ENCODE data around the gene OR2T5.
"Not testable (repeated sequence)": the region's sequence is repeated elsewhere in the genome, so short reads cannot be mapped to it uniquely, and the experiment has no call there.

The OR2T5 gene, protein sequence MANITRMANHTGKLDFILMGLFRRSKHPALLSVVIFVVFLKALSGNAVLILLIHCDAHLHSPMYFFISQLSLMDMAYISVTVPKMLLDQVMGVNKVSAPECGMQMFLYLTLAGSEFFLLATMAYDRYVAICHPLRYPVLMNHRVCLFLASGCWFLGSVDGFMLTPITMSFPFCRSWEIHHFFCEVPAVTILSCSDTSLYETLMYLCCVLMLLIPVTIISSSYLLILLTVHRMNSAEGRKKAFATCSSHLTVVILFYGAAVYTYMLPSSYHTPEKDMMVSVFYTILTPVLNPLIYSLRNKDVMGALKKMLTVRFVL

GRCh38 chr1:248488289-248488688 is at the start of gene OR2T5:
Gene OR2T5, plus strand, starts transcription at chr1:248488589. Its CDS starts 0 bp downstream, at chr1:248488589.
- DNase-seq, result not testable (repeated sequence)

GRCh38 chr1:248438668-248439067 is 49.7 kb upstream of the OR2T5 start:
- not testable (repeated sequence) for DNase-seq

DNA sequence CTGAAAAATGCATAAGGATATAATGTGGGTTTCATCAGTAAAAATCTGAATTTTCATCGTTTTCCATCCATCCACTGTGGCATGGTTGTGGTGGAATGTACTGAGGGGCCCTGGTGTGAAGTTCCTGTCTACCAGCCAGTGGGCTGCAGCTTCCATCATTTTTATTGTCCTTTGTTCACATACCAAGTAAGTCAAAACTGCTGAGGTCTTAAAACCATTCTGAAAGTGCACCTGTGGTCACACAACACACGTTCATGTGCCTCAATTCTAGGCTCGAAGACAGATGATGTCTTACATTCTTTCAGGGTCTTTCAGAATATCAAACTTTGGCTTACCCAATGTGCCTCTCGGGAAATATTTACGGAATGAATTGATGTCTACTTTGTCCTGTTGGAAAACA is 49.1 kb upstream of the OR2T5 start:
- not testable (repeated sequence) for DNase-seq

- not testable (repeated sequence) for DNase-seq
These were observed 45.7 kb upstream of the OR2T5 start for GRCh38 chr1:248442500-248443277.

DNA sequence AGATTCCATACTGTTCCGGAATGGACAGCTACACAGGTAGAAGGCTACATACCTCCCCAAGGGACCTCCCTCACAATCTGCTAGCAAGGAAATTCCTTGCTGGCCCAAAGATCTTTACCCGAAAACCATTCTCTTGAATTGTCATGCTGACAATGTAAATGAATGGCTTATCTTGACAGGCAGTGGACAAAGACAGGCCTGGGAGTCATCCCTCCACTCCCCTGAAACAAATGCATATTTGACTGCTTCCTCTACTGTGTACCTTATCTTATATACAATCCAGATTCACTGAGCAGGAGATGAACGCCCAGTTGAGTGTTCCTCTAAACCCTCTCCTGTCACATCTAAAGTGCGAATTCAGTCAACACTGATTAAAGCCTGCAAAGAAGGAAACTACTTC is 43.8 kb upstream of the OR2T5 start:
- not testable (repeated sequence) for DNase-seq

- not testable (repeated sequence) for DNase-seq
These were observed 43.0 kb upstream of the OR2T5 start, which contains the start of gene OR2T2 for GRCh38 chr1:248445399-248445798. Gene OR2T2, plus strand, starts transcription at chr1:248445637. Its CDS starts 7,161 bp downstream, at chr1:248452798.

- not testable (repeated sequence) for DNase-seq
These were observed 39.8 kb upstream of the OR2T5 start for GRCh38 chr1:248448409-248449074.

- DNase-seq, result not testable (repeated sequence)
These were observed 38.4 kb upstream of the OR2T5 start for GRCh38 chr1:248449821-248450465.

GRCh38 chr1:248450466-248451145 is 37.8 kb upstream of the OR2T5 start:
- not testable (repeated sequence) for DNase-seq

GRCh38 chr1:248453619-248454018 is 34.8 kb upstream of the OR2T5 start:
- not testable (repeated sequence) for DNase-seq

DNA sequence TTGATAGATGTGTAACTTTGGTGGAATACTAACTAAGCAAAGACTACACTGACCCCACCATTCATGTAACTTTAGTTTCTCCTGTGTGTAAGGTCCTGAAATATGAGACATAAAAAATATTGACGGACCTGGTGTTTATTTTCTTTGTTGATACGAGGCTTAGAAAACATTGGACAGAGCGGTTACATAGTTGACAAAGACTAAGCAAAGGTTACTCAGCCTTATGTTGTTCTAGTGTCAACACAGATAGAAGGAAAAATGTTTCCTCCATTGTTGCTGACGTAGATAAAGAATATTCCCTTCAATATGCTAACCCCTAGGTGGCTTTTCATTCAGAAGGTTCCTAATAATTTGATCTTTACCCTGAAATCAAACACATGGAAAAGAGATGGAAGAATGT is 33.3 kb upstream of the OR2T5 start:
- DNase-seq, result not testable (repeated sequence)

GRCh38 chr1:248456635-248457034 is 31.8 kb upstream of the OR2T5 start:
- not testable (repeated sequence) for DNase-seq

DNA sequence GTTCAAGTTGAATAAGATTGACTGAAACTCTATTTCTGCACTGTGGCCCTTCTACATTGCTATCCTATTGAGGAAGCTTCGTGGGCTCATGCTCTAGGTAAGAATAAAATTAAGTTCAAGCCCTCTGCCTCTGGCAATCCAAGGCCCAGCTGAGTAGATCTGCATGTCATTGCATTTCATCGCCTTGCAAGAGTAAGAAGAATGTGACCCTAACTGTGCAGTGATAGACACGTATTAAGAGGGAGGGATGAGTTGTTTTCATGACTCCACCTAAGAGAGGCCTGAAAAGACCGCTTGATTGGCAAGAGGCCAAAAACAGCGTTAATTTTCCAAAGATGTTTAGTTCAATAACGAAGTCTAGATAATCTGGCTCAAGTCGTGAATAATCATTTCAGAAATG is 29.3 kb upstream of the OR2T5 start:
- DNase-seq, result not testable (repeated sequence)

GRCh38 chr1:248471154-248471553 is 17.2 kb upstream of the OR2T5 start:
- DNase-seq, result no peak

GRCh38 chr1:248472111-248472510 is 16.3 kb upstream of the OR2T5 start:
- not testable (repeated sequence) for DNase-seq

DNA sequence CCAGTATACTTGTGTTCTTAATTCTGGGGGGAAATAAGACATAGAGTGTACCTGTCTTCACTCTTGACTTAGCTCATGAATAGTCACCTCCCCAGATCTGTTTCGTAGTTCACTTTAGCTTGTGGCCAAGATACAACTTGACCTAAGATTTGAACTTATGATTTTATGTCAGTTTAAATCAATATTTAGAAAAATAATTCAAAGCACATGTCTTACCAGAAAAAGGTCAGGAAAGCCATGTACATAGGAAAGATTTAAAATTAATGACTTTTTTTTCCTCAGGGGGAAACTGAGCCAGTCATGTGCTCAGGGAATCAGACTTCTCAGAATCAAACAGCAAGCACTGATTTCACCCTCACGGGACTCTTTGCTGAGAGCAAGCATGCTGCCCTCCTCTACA is 15.3 kb upstream of the OR2T5 start, which contains the start of gene OR2T3:
OR2T3 (plus strand) TSS at position 301 of the 400 bp plus-strand sequence; CDS start at position 301, 0 bp downstream.
- not testable (repeated sequence) for DNase-seq

GRCh38 chr1:248475660-248476059 is 12.7 kb upstream of the OR2T5 start:
- DNase-seq, result not testable (repeated sequence)

DNA sequence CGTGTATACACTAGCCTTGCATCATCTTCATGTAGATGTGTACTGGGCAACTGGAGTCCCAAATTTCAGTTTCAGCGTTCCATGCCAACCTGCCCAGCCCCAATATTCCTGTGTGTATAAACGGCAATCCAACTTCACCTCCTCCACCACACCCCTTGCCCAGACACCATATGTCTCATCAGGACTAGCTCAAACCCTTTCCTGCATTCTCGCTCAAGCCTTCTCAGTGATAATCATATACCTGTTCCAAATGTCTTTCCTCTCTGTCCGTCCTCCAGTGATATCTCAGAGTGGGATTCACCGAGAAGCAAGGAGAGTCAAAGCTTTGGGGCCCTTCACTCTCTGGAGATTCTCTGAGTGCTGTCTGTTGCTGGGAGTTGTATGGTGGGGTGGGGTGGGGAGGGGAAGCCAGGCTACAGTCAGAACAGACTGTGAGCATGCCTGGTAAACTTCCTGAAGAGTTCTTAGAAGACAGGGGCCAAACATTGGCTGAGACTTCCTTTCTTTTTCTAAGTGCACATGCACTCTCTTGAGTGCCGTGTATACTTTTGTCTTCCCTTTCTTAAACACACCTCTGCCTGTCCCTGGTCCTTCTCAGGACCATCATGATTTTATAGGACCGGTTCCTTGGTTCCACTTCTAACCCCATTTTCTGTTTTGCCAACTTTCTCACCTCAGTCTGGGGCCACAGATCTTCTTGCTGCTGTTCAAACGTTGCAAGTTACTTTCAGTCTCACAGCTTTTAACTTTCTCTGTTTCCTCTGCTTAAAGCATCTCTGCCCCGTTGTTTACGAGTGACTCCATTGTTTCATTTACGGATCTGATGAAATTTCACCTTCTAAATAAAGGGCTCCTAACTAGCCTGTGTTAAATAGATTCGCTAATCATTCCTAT is 6.5 kb upstream of the OR2T5 start:
- DNase-seq, result peak; percentile 13

DNA sequence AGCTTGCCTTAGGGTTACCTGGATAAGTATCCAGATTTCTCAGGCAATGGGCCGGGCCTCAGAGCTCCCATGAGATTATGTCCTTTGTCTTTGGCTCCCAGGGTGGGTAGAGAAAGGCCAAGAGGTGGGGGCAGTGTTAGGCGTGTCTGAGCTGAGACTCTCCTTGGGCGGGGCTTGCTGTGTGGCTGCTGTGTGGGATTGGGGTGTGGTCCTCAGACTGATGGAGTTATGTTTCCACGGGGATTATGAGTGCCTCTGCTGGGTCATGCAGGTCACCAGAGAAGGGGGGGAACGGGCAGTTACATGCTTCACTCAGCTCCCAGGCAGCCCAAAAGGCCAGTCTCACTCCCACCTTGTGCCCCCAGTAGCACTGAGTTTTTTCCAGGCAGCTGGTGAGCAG is 8.3 kb downstream of the OR2T5 start:
- not testable (repeated sequence) for DNase-seq

DNA sequence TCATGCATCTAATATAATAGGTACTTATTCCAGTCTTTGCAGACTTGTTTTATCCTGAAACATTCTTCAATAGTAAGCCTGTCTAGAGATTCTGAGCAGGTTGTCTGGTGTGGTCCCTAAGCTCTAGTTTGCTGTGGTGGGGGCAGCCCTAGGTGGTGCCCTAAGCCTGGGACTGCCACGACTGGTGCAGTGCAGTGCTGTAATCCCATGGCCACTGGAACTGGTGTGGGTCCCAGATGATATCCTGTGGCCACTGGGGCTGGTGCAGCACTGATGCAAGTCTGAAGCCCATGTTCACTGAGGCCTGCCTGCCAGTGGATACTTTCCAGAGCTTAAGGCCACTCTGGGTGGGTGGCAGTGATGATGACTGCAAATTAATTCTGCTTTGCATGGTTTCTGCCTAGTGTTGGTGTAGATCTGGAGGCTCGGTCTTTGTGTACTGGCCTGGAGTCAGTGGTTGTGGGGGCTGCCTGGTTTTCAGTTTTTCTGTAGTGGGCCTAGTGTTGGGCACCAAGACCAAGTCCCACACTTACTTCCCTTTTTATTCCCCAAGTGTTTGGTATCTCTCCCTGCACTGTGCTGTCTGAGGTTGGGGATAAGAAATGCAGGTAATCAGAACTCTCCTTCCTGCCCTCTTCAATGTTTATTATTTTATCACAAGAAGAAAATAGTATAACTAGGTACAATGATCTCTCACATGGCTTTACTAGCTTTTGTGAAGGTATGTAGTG is 12.1 kb downstream of the OR2T5 start:
- DNase-seq, result peak; percentile 20

All from hematopoietic multipotent progenitor cell treated with erythropoietin and hydrocortisone succinate and interleukin-3 and kit ligand, for 4 days (in vitro differentiated cells).